GM18858 (cell line): ENCODE data around the gene PARVB.

Source experiments
- ATAC-seq: cut with Tn5 transposase; IDR thresholded peaks from one replicate; pipeline ENCODE4 v1.9.1; 2021; ENCODE audit not compliant: unreplicated experiment

PARVB gene, protein sequence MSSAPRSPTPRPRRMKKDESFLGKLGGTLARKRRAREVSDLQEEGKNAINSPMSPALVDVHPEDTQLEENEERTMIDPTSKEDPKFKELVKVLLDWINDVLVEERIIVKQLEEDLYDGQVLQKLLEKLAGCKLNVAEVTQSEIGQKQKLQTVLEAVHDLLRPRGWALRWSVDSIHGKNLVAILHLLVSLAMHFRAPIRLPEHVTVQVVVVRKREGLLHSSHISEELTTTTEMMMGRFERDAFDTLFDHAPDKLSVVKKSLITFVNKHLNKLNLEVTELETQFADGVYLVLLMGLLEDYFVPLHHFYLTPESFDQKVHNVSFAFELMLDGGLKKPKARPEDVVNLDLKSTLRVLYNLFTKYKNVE

DNA sequence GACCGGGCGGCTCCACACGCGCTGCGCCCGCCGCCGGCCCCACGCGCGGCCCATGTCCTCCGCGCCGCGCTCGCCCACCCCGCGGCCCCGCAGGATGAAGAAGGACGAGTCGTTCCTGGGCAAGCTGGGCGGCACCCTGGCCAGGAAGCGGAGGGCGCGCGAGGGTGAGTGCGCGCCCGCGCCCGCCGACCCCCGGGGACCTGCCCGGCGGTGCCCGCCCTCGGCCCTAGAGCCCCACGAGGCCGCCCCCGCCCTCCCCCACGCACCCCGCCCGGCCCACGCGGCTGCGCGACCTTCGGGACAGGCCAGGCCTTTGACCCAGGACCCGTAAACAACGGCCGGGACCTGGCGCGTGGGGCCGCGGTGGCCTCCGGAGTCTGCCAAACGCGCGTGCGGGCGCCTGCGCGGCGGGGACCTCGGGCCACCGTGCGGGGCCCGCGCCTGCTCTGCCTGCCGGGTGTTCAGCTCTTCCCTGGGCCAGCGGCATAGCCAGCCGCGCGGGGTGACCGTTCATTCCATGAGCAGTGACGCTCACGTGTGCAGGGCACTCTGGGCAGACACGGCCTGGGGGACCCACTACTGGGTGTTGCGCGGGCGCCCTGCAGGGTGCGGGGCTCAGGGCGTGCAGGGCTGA, at the start of gene PARVB:
PARVB (plus strand) TSS at position 15 of the 634 bp plus-strand sequence; CDS start at position 53, 38 bp downstream.
- no peak for ATAC-seq

DNA sequence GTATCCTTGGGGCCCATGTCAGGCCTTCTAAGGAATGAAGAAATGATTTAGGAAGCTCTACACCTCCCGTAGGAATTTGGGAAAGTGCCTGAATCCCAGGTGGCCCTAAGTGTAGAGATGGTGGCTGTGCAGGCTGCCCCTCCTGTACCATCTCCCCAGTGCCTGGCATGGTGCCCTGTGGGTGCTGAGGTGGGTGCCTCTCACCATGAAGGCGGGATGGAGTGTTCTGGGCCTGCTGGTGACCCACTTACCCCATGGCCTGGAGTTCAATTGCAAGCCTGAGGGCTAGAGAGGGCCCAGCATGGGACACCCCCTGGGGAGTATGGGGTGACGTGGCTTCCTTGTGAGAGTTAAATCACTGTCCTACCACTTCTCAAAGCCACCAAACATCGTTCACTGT, 49.1 kb upstream of the PARVB start:
- no peak for ATAC-seq

- ATAC-seq, result no peak
These were observed 47.0 kb upstream of the PARVB start for GRCh38 chr22:43976861-43977795.

DNA sequence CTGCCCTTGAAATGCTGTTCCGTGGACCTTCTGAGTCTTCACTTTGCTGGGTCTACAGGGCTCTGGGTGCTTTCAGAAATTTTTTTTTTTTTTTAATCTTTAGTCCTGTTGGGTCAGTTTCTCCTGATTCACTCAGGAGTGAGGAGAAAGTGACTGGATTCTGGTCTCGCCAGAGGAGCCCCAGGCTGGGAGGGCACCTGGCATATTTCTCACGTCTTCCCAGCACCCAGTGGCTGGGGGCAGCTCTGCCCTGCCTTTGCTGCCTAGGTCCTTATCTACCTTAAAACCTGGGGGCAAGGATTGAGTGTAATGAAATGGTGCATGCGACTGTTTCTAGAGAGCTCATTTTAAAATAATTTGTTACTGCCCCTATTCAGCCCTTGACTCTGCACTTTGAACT, 45.5 kb upstream of the PARVB start:
- no peak for ATAC-seq

- no peak for ATAC-seq
These were observed 43.5 kb upstream of the PARVB start for GRCh38 chr22:43980579-43980978.

- no peak for ATAC-seq
These were observed 43.1 kb upstream of the PARVB start for GRCh38 chr22:43980996-43981395.

DNA sequence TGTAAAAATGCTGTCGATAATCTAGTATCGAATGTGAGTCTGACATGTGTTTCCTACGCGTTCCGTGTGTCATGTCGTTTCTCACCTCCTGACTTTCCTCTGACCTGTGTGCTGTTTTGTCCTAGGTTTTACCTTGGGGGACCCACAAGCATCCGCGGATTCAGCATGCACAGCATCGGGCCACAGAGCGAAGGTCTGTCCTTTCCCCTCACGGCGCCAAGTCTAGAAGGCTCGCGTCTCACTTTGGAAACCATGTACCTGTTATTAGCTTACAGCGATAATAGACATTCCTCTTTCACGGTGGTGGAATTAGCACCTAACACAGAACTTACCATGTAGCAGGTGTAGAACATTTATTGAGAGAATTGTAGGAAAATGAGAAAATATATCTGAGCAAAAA, 40.3 kb upstream of the PARVB start:
- no peak for ATAC-seq

DNA sequence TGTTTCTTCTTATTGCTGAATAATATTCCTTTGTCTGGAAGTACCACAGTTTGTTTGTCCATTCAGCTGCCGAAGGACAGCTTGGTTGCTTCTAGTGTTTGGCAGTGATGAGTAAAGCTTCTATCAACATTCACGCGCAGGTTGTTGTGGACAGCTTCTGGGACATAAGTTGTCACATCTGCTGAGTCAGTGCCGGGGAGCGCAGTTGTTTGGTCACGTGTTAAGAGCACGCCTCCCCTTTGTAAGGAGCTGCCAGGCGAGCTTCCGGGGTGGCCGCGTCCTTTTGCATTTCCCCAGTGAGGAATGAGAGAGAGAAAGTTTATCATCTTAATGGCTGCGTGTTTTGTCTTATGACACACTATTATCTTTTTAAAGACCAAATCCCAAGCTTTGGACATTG, 38.6 kb upstream of the PARVB start:
- no peak for ATAC-seq

GRCh38 chr22:43988116-43988820, 35.8 kb upstream of the PARVB start:
- no peak for ATAC-seq

GRCh38 chr22:43988960-43989359, 35.1 kb upstream of the PARVB start:
- ATAC-seq, result no peak

DNA sequence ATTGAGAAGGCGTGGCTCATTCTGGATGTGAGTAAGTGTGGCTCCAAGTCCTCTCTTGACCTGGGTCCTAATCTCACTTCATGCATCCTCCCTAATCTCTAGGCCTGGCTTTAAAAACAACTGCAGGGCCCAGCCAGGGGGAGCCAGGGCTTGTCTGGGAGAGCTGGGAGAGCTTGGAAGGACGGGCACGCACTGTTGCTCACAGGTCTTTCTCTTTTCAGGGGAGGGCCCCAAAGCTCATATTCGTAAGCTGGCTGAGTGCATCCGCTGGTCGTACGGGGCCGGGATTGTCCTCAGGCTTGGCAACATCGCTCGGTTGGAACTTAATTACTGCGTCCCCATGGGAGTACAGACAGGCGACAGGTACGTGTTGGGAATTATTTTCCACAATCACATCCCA, 34.1 kb upstream of the PARVB start:
- no peak for ATAC-seq

DNA sequence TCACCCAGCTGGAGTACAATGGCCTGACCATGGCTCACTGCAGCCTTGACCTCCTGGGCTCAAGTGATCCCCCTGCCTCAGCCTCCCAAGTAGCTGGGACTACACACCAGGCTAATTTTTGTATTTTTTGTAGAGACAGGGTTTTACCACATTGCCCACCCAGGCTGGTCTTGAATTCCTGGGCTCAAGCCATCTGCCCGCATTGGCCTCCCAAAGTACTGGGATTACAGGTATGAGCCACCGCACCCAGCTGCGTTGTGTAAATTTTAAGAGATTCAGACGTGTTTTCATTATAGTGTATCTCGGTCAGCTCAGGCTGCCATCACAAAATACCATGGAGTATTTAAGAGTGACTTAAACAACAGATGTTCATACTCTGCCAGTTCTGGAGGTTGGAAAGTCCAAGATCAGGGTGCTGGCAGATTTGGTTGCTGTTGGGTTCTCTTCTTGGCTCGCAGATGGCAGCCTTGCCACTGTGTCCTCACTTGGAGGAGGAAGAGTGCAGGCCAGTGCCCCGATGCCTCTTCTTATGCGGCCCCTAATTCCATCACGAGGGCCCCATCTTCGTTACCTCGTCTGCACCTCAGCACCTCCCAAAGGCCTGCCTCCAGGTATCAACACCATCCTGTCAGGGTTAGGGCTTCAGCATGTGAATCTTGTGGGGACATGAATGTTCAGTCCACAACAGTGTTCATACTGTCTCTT, 32.6 kb upstream of the PARVB start:
- no peak for ATAC-seq

- no peak for ATAC-seq
These were observed 31.7 kb upstream of the PARVB start for GRCh38 chr22:43992331-43992821.

DNA sequence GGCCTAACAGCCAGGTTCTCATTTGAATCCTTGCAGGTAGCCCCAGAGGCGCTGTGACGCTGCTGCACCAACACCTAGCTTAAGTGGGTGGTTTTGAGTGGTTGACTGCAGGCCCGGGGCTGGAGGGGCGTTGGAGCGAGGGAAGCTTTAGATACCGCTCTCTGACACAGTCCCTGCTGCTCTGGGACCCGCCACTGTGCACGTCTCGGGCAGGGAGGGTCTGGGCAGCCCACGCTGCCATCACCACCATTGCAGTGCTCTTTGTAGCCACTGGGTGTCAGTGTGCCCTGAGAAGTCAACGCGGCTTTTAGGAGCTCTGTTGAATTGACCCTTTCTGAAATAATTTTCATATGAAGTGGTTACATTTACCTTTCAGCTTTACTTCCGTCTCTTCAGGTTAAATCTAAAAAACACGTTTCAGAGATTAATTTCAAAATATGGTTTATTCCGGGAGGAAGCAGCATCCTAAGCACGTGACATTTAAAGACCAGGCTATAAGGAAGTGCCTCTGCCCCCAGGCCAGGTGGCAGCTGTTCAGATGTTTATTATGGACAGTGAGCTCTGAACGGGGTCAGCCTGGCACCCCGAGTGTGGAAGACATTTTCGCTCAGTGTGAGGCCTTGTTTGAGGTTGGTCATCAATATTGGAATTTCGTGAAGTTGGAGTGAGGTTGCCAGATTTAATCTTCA, 30.9 kb upstream of the PARVB start:
- ATAC-seq, result no peak

DNA sequence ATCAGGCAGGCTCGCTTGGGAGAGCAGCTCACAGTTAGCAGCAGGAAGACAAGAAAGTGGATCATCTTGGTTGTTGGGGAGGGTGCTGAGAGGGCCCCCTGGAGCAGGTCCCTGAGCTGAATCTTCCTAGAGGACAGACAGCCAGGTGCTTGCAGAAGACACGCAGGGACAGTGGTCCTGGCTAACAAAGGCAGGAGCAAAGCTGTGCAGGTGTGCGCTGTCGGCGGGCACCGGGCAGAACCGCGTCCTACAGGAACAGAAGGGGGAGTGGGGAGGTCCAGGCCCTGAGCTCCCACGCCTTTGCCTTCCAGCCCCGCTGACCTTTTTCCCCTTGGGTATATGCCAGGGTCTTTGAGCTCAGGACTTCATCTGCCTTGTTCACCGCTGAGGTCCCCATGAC, 30.1 kb upstream of the PARVB start:
- ATAC-seq, result no peak

GRCh38 chr22:43994416-43994815, 29.7 kb upstream of the PARVB start:
- no peak for ATAC-seq

GRCh38 chr22:43995057-43995685, 28.9 kb upstream of the PARVB start:
- ATAC-seq, result no peak

GRCh38 chr22:43995798-43996169, 28.3 kb upstream of the PARVB start:
- no peak for ATAC-seq
